ENCODE results near the gene SGO2. TPM values are rescaled to one million over a fixed set of nuclear protein-coding genes. Genes with fewer than 3 reads are reported as not detected.
"Not testable (repeated sequence)": the region's sequence is repeated elsewhere in the genome, so short reads cannot be mapped to it uniquely, and the experiment has no call there.

The SGO2 gene
- total RNA-seq, 2 experiments from 2014 or later: 49.9 to 56.7 TPM

GRCh38 chr2:200620606-200621390 lies 94.8 kb downstream of the SGO2 start:
- Mint-ChIP-seq H3K36me3 (ENCODE audit: low read depth) (no peaks in the 10 kb centered on the region), H3K4me3 (no peak overlapping the region), H3K9me3 (ENCODE audit: low read depth) (no peaks in the 10 kb centered on the region), H3K4me1 (peaks cover 18% of the 10 kb centered on the region), H3K27me3 (peaks cover 3% of the 10 kb centered on the region), H3K27ac (no peak overlapping the region)
- intact Hi-C loops (cut with DNase I, micrococcal nuclease): no loop called here
- no peak for DNase-seq
- CTCF ChIA-PET: interaction anchor here (0.8 kb wide), 1 partner anchor 285 kb away, joined by 3 read pairs; no protein-coding TSS in a partner anchor
- ATAC-seq: no peak
- POLR2A ChIA-PET: interaction anchor here (0.6 kb wide), 1 partner anchor 229 kb away, joined by 5 read pairs; no protein-coding TSS in a partner anchor

DNA sequence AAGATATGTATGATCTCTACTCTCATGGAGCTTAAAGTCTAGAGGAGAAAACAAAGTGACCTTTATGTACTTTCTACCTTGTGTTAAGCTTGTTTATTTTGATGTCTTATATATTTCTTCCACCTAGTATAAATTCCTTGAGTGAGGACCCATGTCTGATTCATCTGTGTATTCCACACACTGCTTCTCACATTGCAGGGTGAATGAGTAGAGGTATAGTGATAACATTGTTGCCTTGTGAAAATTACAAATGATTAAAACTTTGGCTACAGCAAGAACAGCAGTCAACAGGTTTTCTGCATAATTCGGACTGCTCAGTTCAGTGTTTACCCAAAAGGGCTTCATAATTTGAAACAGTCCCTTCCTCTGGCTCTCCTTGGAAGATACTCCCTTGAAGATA lies 96.1 kb downstream of the SGO2 start:
- Mint-ChIP-seq H3K36me3 (ENCODE audit: low read depth) (no peaks in the 10 kb centered on the region), H3K27me3 (peaks cover 4% of the 10 kb centered on the region), H3K4me1 (peaks cover 15% of the 10 kb centered on the region), H3K27ac (no peak overlapping the region), H3K4me3 (no peak overlapping the region), H3K9me3 (ENCODE audit: low read depth) (no peaks in the 10 kb centered on the region)
- ChIA-PET POLR2A (interaction anchor here (0.6 kb wide), 1 partner anchor 12 kb away, joined by 3 read pairs; no protein-coding TSS in a partner anchor), CTCF (interaction anchor here (0.6 kb wide), 1 partner anchor 81 kb away, joined by 4 read pairs; no protein-coding TSS in a partner anchor)
- intact Hi-C loops (cut with DNase I, micrococcal nuclease): no loop called here
- DNase-seq (no peak), ATAC-seq (no peak)

GRCh38 chr2:200624026-200624425 lies 98.0 kb downstream of the SGO2 start:
- H3K36me3 Mint-ChIP-seq (ENCODE audit: low read depth): no peaks in the 10 kb centered on the region
- CTCF ChIA-PET: no interaction called here
- H3K27ac Mint-ChIP-seq: no peak overlapping the region
- H3K9me3 Mint-ChIP-seq (ENCODE audit: low read depth): no peaks in the 10 kb centered on the region
- H3K27me3 Mint-ChIP-seq: peaks cover 8% of the 10 kb centered on the region
- ATAC-seq (no peak), DNase-seq (no peak)
- H3K4me1 Mint-ChIP-seq: peaks cover 3% of the 10 kb centered on the region
- POLR2A ChIA-PET: no interaction called here
- intact Hi-C loops (cut with DNase I, micrococcal nuclease): no loop called here
- H3K4me3 Mint-ChIP-seq: no peak overlapping the region

DNA sequence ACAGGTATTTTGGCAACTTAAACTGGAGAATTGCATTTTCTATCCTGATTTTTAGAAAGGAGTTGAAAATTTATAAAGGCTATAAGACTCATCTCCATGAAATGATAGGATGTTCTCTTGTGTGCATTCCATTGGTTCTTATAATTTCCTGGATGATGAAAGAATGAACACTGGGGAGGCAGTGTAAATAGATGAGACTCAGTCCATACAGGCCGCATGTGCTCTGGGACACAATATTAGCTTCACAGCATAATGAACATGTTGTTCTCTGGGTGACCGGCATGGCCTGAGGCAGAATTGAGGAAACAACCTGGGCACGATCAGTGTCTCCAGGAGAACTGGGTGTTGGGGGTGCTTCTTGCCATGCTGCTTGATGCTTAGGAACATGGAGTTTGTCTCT lies 98.7 kb downstream of the SGO2 start:
- no peak for DNase-seq
- H3K36me3 Mint-ChIP-seq (ENCODE audit: low read depth): no peaks in the 10 kb centered on the region
- H3K27ac Mint-ChIP-seq: no peak overlapping the region
- ATAC-seq: no peak
- H3K4me1 Mint-ChIP-seq: peaks cover 3% of the 10 kb centered on the region
- ChIA-PET POLR2A (no interaction called here), CTCF (no interaction called here)
- H3K27me3 Mint-ChIP-seq: peaks cover 6% of the 10 kb centered on the region
- H3K4me3 Mint-ChIP-seq: no peak overlapping the region
- intact Hi-C loops (cut with DNase I, micrococcal nuclease): no loop called here
- H3K9me3 Mint-ChIP-seq (ENCODE audit: low read depth): no peaks in the 10 kb centered on the region

- Mint-ChIP-seq H3K36me3 (ENCODE audit: low read depth) (no peaks in the 10 kb centered on the region), H3K27me3 (peaks cover 6% of the 10 kb centered on the region), H3K9me3 (ENCODE audit: low read depth) (no peaks in the 10 kb centered on the region), H3K27ac (no peak overlapping the region), H3K4me1 (peaks cover 3% of the 10 kb centered on the region), H3K4me3 (no peak overlapping the region)
- ATAC-seq (no peak), DNase-seq (no peak)
- intact Hi-C loops (cut with DNase I, micrococcal nuclease): no loop called here
- ChIA-PET POLR2A (no interaction called here), CTCF (interaction anchor here (0.6 to 1.7 kb wide), 2 partner anchors 9 to 570 kb away, joined by 3 to 6 read pairs; no protein-coding TSS in a partner anchor)
Measured at GRCh38 chr2:200625282-200625681, 99.3 kb downstream of the SGO2 start.

GRCh38 chr2:200625958-200626363 lies 100.0 kb downstream of the SGO2 start:
- Mint-ChIP-seq H3K27me3 (peaks cover 6% of the 10 kb centered on the region), H3K4me3 (no peak overlapping the region), H3K27ac (no peak overlapping the region), H3K9me3 (ENCODE audit: low read depth) (no peaks in the 10 kb centered on the region), H3K36me3 (ENCODE audit: low read depth) (no peaks in the 10 kb centered on the region), H3K4me1 (peaks cover 3% of the 10 kb centered on the region)
- CTCF ChIA-PET: interaction anchor here (0.6 to 1.7 kb wide), 3 partner anchors 10 to 569 kb away, joined by 3 to 6 read pairs (median 3); no protein-coding TSS in a partner anchor
- intact Hi-C loops (cut with DNase I, micrococcal nuclease): no loop called here
- POLR2A ChIA-PET: no interaction called here
- no peak for ATAC-seq
- no peak for DNase-seq

DNA sequence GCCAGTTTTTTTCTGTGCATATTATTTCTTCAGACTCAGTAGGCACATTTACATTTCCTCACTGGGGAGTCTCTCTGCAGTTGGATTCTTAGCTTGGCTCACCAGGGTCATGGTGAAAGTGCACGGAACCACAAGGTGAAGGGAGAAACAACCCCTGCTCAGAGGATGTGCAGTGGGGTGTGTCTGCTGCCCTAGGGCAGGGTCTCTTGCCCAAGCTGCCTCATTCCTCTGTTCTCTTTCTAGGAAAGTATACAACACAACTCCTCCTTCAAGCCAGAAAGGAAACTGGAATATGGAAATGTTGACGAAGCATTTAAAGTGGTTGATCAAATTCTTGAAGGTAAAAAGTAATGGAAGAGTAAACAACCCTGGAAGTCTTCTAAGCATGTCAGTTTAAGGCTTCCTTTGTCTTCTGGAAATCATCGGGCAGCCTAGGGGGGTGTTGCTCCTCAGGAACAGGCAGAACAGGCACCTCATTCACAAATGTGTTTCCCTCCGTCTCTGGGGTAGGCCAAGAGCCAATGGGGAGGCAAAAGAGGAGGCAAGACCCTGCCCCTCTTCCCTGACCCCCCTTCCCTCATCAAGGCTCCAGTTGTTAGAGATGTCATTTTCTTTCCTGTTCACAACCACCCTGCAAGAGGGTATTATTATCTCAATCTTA lies 101.2 kb downstream of the SGO2 start:
- intact Hi-C loops (cut with DNase I, micrococcal nuclease): no loop called here
- H3K36me3 Mint-ChIP-seq (ENCODE audit: low read depth): no peaks in the 10 kb centered on the region
- no peaks in the 10 kb centered on the region for H3K9me3 Mint-ChIP-seq (ENCODE audit: low read depth)
- H3K27ac Mint-ChIP-seq: no peak overlapping the region
- H3K4me3 Mint-ChIP-seq: no peak overlapping the region
- H3K27me3 Mint-ChIP-seq: peaks cover 6% of the 10 kb centered on the region
- ATAC-seq: no peak
- ChIA-PET CTCF (interaction anchor here (1.7 kb wide), 1 partner anchor 11 kb away, joined by 6 read pairs; no protein-coding TSS in a partner anchor), POLR2A (no interaction called here)
- H3K4me1 Mint-ChIP-seq: peaks cover 2% of the 10 kb centered on the region
- no peak for DNase-seq

- H3K4me1 Mint-ChIP-seq; H3K9me3 Mint-ChIP-seq (ENCODE audit: low read depth); DNase-seq; intact Hi-C loops (cut with DNase I, micrococcal nuclease); H3K4me3 Mint-ChIP-seq; POLR2A ChIA-PET; CTCF ChIA-PET; H3K27me3 Mint-ChIP-seq; H3K36me3 Mint-ChIP-seq (ENCODE audit: low read depth); ATAC-seq; H3K27ac Mint-ChIP-seq: not testable (repeated sequence)
Measured at GRCh38 chr2:200628461-200628860, 102.5 kb downstream of the SGO2 start.

DNA sequence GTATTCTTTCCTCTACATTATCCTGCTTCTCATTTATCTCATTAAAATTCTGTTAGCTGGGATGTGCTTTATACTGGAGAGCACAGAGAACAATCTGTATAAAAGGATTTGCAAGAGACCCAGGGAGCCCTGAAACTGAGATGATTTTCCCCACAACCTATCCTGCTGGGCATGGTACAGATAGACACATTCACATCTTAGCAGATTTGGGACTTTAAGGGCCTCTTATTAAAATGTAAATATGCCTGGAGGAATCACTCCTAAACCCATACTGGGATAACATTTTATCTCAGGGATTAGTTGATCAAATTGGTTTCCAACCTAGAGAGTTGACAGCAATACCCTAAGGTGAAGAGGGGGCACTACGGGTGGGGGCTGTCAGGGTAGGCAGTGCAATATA lies 105.3 kb downstream of the SGO2 start:
- Mint-ChIP-seq H3K4me1 (no peaks in the 10 kb centered on the region), H3K36me3 (ENCODE audit: low read depth) (no peaks in the 10 kb centered on the region), H3K9me3 (ENCODE audit: low read depth) (peaks cover 3% of the 10 kb centered on the region), H3K27me3 (peaks cover 9% of the 10 kb centered on the region), H3K27ac (no peak overlapping the region), H3K4me3 (no peak overlapping the region)
- ChIA-PET POLR2A (no interaction called here), CTCF (no interaction called here)
- no peak for DNase-seq
- intact Hi-C loops (cut with DNase I, micrococcal nuclease): no loop called here
- ATAC-seq: no peak

Other genes with a start within 250 kb of the SGO2 start
- 10 to 100 TPM; 14.7 to 25.8 TPM for gene SPATS2L, start 219.5 kb upstream of the SGO2 start, total RNA-seq
- gene KCTD18, start 16.1 kb upstream of the SGO2 start, total RNA-seq: 10 to 100 TPM; 15.9 to 17.4 TPM
- under 1 TPM; 0.65 to 0.82 TPM for gene AOX1, start 59.8 kb downstream of the SGO2 start, total RNA-seq

Measured in activated CD4-positive, alpha-beta T cell treated with anti-CD3 and anti-CD28 coated beads for 36 hours (primary cell).